GM10266 (cell line): ENCODE measurements around the gene PGLYRP1.

ENCODE experiments used
- DNase-seq: peaks from one replicate; pipeline ENCODE4 v3.0.0; 2012; ENCODE audit errors: extremely low spot score
- TF ChIP-seq, protein P1 (sequence below): IDR thresholded peaks from 2 replicates; pipeline ENCODE4 v1.5.1; 2012; ENCODE audit warnings: mild to moderate bottlenecking, low read depth; ENCODE audit not compliant: control insufficient read depth, insufficient read depth; ENCODE audit errors: missing control alignments

Gene PGLYRP1

GRCh38 chr19:46020819-46021125, 2.1 kb downstream of the PGLYRP1 start:
- DNase-seq = no peak
- TF ChIP-seq, protein P1, sequence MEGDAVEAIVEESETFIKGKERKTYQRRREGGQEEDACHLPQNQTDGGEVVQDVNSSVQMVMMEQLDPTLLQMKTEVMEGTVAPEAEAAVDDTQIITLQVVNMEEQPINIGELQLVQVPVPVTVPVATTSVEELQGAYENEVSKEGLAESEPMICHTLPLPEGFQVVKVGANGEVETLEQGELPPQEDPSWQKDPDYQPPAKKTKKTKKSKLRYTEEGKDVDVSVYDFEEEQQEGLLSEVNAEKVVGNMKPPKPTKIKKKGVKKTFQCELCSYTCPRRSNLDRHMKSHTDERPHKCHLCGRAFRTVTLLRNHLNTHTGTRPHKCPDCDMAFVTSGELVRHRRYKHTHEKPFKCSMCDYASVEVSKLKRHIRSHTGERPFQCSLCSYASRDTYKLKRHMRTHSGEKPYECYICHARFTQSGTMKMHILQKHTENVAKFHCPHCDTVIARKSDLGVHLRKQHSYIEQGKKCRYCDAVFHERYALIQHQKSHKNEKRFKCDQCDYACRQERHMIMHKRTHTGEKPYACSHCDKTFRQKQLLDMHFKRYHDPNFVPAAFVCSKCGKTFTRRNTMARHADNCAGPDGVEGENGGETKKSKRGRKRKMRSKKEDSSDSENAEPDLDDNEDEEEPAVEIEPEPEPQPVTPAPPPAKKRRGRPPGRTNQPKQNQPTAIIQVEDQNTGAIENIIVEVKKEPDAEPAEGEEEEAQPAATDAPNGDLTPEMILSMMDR = no peak

GRCh38 chr19:46019270-46019669, 3.6 kb downstream of the PGLYRP1 start:
- TF ChIP-seq, protein P1 = no peak
- no peak for DNase-seq

- no peak for DNase-seq
- TF ChIP-seq, protein P1 = no peak
Observed at GRCh38 chr19:46018729-46019251, 4.1 kb downstream of the PGLYRP1 start.

GRCh38 chr19:46017874-46018675, 4.8 kb downstream of the PGLYRP1 start:
- DNase-seq = no peak
- TF ChIP-seq, protein P1 = no peak

DNA sequence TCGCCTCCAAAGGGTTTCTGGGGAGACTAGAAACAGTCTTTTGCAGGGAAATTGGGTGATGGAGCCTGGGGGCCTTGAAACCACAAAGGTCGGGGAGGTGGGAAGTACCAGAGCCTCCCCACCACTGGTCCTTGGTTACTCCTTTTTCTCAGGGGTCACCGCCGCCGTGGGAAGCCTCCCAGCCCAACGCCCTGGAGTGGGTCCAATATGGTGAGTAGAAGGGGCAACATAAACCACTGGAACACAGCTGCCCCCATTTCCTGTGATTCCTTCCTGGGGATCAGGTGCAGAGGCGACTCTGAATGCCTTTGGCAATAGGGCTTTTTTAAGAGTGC, 5.8 kb downstream of the PGLYRP1 start:
- TF ChIP-seq, protein P1 = no peak
- DNase-seq = no peak

DNA sequence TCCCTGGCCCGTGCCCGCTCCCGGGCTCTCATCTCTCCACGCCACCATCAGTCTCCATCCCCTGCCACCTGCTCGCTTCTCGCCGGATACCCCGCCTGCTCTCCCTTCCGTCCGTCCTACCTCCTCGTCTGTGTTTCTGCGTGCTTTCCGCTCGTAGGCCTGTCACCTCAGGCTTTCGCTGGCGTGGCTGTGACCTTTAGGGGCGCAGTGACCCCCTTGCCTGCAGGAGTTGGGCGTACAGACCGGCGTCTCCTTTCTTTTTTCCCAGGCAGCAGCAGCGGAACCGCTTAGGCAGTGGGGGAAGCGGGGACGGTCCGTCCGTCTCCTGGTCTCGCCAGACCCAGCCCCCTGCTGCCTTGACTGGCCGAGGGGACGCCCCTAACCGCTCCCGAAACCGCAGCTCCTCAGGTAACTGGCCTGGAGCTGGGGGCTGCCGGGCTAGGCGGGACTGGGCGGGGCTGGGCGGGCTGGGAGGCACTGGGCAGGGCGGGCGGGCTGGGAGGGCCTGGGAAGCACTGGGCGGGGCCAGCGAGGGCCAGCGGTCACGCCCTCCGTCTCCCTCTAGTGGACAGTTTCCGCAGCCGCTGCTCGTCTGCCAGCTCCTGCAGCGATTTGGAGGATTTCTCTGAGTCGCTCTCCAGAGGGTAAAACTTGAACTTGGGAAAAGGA, 6.3 kb downstream of the PGLYRP1 start:
- TF ChIP-seq, protein P1 = peak; percentile 93
- peak; percentile 93 for DNase-seq
